ENCODE results near the gene ZNF556. TPM values are rescaled to one million over a fixed set of nuclear protein-coding genes. Genes with fewer than 3 reads are reported as not detected.

The ZNF556 gene
- total RNA-seq, 1 donor from 2014 or later: not detected

DNA sequence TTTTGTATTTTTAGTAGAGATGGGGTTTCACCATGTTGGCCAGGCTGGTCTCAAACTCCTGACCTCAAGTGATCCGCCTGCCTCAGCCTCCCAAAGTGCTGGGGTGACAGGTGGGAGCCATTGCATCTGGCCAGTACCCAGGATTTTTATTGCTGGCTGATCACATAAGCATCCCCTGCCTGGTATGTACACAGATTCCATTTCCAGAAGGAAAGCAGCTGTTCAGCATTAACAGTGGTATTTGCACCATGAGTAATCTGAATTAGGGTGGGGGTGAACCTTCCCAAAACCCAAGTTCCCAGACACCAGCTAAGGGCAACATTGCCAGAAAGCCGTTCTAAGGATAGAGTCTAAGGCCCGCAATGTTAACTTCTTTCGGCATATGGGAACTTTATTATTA lies 18.5 kb upstream of the ZNF556 start:
- Mint-ChIP-seq H3K4me1 (ENCODE audit: low read depth) (no peaks in the 10 kb centered on the region), H3K27me3 (no peaks in the 10 kb centered on the region), H3K36me3 (ENCODE audit: insufficient read depth) (peaks cover 76% of the 10 kb centered on the region), H3K9me3 (ENCODE audit: low read depth) (peaks cover 50% of the 10 kb centered on the region), H3K27ac (no peak overlapping the region), H3K4me3 (ENCODE audit: low read depth) (no peak overlapping the region)
- no peak for DNase-seq (ENCODE audit: low spot score, unreplicated experiment)
- TF ChIP-seq, protein P1, sequence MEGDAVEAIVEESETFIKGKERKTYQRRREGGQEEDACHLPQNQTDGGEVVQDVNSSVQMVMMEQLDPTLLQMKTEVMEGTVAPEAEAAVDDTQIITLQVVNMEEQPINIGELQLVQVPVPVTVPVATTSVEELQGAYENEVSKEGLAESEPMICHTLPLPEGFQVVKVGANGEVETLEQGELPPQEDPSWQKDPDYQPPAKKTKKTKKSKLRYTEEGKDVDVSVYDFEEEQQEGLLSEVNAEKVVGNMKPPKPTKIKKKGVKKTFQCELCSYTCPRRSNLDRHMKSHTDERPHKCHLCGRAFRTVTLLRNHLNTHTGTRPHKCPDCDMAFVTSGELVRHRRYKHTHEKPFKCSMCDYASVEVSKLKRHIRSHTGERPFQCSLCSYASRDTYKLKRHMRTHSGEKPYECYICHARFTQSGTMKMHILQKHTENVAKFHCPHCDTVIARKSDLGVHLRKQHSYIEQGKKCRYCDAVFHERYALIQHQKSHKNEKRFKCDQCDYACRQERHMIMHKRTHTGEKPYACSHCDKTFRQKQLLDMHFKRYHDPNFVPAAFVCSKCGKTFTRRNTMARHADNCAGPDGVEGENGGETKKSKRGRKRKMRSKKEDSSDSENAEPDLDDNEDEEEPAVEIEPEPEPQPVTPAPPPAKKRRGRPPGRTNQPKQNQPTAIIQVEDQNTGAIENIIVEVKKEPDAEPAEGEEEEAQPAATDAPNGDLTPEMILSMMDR (IDR thresholded peaks at IDR 0.05; ENCODE audit: unreplicated experiment): no peak

DNA sequence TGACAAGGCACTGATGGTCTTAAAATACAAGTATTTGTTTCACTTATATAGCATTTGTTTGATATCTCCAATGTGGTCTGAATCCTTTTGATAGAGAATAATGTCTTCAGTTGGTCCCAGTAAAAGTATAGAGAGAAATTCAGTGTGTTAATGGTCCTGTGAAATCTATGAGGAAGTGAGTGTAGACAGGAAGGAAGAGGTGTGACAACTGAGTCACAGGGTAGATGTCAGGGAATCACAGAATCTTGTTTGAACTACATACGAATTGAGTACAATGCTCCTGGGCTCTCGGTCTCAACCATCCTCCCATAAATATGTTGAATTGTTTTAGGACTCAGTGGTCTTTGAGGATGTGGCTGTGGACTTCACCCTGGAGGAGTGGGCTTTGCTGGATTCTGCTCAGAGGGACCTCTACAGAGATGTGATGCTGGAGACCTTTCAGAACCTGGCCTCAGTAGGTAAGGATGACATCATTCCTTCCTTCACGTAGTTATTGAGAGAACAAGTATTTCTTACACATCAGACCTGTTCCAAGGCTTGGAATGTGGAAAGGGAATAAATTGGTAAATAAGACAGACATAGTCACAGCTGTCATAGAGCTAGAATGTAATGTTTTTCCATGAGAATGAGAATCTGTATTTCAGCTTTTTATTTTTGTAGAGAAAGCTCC lies 16.7 kb upstream of the ZNF556 start:
- Mint-ChIP-seq H3K36me3 (ENCODE audit: insufficient read depth) (peaks cover 83% of the 10 kb centered on the region), H3K27me3 (no peaks in the 10 kb centered on the region), H3K4me1 (ENCODE audit: low read depth) (no peaks in the 10 kb centered on the region), H3K4me3 (ENCODE audit: low read depth) (no peak overlapping the region), H3K27ac (peak overlapping the region; percentile 58), H3K9me3 (ENCODE audit: low read depth) (peaks cover 59% of the 10 kb centered on the region)
- TF ChIP-seq, protein P1 (IDR thresholded peaks at IDR 0.05; ENCODE audit: unreplicated experiment): no peak
- DNase-seq (ENCODE audit: low spot score, unreplicated experiment): no peak

DNA sequence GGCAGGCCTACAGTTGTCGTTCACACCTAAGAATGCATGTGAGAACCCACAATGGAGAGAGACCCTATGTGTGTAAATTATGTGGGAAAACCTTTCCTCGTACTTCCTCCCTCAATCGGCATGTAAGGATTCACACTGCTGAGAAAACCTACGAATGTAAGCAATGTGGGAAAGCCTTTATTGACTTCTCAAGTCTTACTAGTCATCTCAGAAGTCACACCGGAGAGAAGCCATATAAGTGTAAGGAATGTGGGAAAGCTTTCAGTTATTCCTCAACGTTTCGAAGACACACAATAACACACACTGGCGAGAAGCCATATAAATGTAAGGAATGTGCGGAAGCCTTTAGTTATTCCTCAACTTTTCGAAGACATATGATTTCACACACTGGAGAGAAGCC lies 14.5 kb upstream of the ZNF556 start:
- H3K4me1 Mint-ChIP-seq (ENCODE audit: low read depth): no peaks in the 10 kb centered on the region
- H3K36me3 Mint-ChIP-seq (ENCODE audit: insufficient read depth): peaks cover 77% of the 10 kb centered on the region
- DNase-seq (ENCODE audit: low spot score, unreplicated experiment): no peak
- peak overlapping the region; percentile 73 for H3K27ac Mint-ChIP-seq
- peaks cover 54% of the 10 kb centered on the region for H3K9me3 Mint-ChIP-seq (ENCODE audit: low read depth)
- H3K4me3 Mint-ChIP-seq (ENCODE audit: low read depth): no peak overlapping the region
- TF ChIP-seq, protein P1 (IDR thresholded peaks at IDR 0.05; ENCODE audit: unreplicated experiment): no peak
- no peaks in the 10 kb centered on the region for H3K27me3 Mint-ChIP-seq

DNA sequence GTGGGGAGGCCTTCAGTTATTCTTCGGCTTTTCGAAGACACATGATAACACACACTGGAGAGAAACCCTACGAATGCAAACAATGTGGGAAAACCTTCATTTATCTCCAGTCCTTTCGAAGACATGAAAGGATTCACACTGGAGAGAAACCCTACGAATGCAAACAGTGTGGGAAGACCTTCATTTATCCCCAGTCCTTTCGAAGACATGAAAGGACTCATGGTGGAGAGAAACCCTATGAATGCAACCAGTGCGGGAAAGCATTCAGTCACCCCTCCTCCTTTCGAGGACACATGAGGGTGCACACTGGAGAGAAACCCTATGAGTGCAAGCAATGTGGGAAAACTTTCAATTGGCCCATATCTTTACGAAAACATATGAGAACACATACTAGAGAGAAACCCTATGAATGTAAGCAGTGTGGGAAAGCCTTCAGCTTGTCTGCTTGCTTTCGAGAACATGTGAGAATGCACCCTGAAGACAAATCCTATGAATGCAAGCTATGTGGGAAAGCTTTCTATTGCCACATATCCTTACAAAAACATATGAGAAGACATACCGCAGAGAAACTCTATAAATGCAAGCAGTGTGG lies 14.0 kb upstream of the ZNF556 start:
- Mint-ChIP-seq H3K27me3 (no peaks in the 10 kb centered on the region), H3K27ac (no peak overlapping the region), H3K9me3 (ENCODE audit: low read depth) (peaks cover 53% of the 10 kb centered on the region), H3K4me1 (ENCODE audit: low read depth) (no peaks in the 10 kb centered on the region), H3K36me3 (ENCODE audit: insufficient read depth) (peaks cover 78% of the 10 kb centered on the region), H3K4me3 (ENCODE audit: low read depth) (no peak overlapping the region)
- no peak for DNase-seq (ENCODE audit: low spot score, unreplicated experiment)
- TF ChIP-seq, protein P1 (IDR thresholded peaks at IDR 0.05; ENCODE audit: unreplicated experiment): no peak

DNA sequence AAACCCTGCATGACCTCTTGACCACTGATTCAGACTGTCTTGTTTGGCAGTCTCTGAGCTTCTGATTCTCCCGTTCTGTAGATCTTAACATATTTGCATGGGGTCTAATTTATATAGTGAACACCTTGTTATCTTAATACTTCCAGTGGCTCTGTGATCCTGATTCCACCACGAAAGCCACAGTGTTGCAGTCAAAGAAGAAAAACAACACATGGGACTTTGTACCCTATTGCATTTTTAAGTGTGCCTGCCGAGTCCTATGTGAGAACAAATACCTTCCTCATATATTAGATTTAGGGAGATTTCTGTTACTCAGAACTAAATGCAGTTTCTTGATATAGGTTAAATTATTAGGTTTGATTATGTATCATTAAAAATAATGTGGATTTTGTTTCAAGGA lies 12.3 kb upstream of the ZNF556 start:
- Mint-ChIP-seq H3K4me1 (ENCODE audit: low read depth) (no peaks in the 10 kb centered on the region), H3K9me3 (ENCODE audit: low read depth) (peaks cover 60% of the 10 kb centered on the region), H3K4me3 (ENCODE audit: low read depth) (no peak overlapping the region), H3K27me3 (no peaks in the 10 kb centered on the region), H3K27ac (no peak overlapping the region), H3K36me3 (ENCODE audit: insufficient read depth) (peaks cover 82% of the 10 kb centered on the region)
- TF ChIP-seq, protein P1 (IDR thresholded peaks at IDR 0.05; ENCODE audit: unreplicated experiment): no peak
- no peak for DNase-seq (ENCODE audit: low spot score, unreplicated experiment)
